ENCODE measurements around the gene RTL9.

Gene RTL9

DNA sequence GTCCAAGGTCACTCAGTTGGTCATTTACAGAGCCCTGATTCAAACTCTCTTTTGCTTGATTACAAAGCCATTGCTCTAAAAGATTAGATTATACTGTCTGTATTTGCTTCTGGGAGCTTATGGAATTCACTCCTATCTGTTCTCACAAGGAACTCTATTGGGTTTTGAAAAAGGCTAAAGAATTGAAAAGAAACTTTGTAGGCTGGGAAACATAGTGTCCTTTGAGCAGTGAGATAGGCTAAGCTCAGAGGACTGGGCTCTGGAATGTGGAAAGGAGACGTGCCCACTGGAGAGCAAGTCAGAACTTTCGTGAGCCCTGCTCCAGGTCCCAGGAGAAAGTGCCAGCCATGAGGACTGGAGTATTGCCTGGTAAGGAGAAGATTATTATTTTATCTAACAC is at the start of gene RTL9:
Gene RTL9 (plus strand): TSS at position 301 of the 400 bp plus-strand sequence. CDS start 91,770 bp downstream, outside the sequence.
- H3K36me3 ChIP-seq (ENCODE audit: control insufficient read depth, insufficient read depth, low read length, severe bottlenecking) = no peaks in the 10 kb centered on the region
- DNase-seq (ENCODE audit: low read depth) = no peak
- peaks cover 9% of the 10 kb centered on the region for H3K27me3 ChIP-seq (replicated peaks; ENCODE audit: control insufficient read depth, insufficient read depth, low read length)
- peaks cover 2% of the 10 kb centered on the region for H3K9me3 ChIP-seq (ENCODE audit: control insufficient read depth, low read length)
- no peak within 1 kb of the TSS for H3K4me3 ChIP-seq (ENCODE audit: low read length)
- H3K9ac ChIP-seq (ENCODE audit: low read length) = no peak within 1 kb of the TSS
- no peaks in the 10 kb centered on the region for H3K4me1 ChIP-seq (ENCODE audit: control insufficient read depth, insufficient read depth, low read length)

DNA sequence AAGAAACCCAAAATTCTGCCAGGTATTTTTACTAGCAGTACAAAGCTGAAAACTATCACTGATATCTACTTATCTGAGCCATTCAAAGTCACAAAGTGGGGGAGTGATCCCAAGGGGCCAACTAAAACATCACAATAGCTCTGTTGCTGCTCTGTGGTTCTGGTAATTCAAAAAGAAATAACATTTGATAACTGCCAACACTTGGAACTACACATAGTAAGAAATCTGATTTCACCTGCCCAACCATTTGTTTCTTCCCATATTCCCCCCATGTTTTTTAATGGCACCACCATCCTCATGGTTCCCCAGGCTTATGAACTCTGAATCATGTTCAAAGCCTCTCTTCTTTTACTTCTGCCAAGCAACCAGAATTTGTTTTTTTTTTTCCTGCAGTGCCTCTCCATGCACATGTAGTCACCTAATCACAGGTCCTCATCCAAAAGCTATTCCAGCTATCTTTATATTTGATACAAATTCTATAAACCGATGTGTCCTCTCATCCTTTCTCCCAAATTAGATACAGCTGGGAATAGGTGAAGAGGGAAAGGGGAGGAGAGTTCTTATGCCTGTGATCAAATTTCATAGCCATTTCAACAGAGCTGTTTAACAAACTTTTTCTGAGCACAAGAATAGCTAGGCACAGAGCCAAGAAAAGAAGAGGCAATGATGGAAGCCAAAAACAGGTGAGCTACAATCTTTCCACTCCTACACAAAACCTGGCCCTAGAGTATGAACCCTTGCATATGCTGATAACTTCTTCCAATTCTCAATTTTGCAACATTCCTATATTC is 48.5 kb upstream of the RTL9 start:
- H3K36me3 ChIP-seq (ENCODE audit: control insufficient read depth, insufficient read depth, low read length, severe bottlenecking) = no peaks in the 10 kb centered on the region
- H3K9me3 ChIP-seq (ENCODE audit: control insufficient read depth, low read length) = no peaks in the 10 kb centered on the region
- peaks cover 24% of the 10 kb centered on the region for H3K4me1 ChIP-seq (ENCODE audit: control insufficient read depth, insufficient read depth, low read length)
- peaks cover 9% of the 10 kb centered on the region for H3K27me3 ChIP-seq (replicated peaks; ENCODE audit: control insufficient read depth, insufficient read depth, low read length)
- no peak overlapping the region for H3K4me3 ChIP-seq (ENCODE audit: low read length)
- peak; percentile 25 for DNase-seq (ENCODE audit: low read depth)
- no peak overlapping the region for H3K9ac ChIP-seq (ENCODE audit: low read length)

DNA sequence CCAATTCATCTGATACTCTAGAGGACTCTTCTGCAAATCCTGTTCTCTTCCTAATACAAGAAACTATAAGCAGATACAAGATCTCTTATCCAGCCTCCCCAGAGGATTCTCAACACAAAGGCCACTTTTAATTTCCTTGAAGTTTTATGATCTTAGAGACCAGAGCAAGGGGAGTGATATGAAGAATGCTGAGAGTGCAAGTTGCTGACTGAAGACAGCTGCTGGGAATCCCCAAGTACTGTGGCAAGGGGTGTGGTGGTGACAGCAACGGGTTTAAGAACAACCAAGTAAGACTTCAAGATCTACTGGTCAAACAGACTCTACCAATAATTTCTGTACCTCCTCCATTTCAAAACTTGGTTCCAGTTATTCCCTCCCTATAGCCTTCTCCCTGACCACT is 47.8 kb upstream of the RTL9 start:
- peaks cover 9% of the 10 kb centered on the region for H3K27me3 ChIP-seq (replicated peaks; ENCODE audit: control insufficient read depth, insufficient read depth, low read length)
- DNase-seq (ENCODE audit: low read depth) = no peak
- no peaks in the 10 kb centered on the region for H3K9me3 ChIP-seq (ENCODE audit: control insufficient read depth, low read length)
- peaks cover 24% of the 10 kb centered on the region for H3K4me1 ChIP-seq (ENCODE audit: control insufficient read depth, insufficient read depth, low read length)
- no peak overlapping the region for H3K4me3 ChIP-seq (ENCODE audit: low read length)
- H3K36me3 ChIP-seq (ENCODE audit: control insufficient read depth, insufficient read depth, low read length, severe bottlenecking) = no peaks in the 10 kb centered on the region
- H3K9ac ChIP-seq (ENCODE audit: low read length) = no peak overlapping the region

DNA sequence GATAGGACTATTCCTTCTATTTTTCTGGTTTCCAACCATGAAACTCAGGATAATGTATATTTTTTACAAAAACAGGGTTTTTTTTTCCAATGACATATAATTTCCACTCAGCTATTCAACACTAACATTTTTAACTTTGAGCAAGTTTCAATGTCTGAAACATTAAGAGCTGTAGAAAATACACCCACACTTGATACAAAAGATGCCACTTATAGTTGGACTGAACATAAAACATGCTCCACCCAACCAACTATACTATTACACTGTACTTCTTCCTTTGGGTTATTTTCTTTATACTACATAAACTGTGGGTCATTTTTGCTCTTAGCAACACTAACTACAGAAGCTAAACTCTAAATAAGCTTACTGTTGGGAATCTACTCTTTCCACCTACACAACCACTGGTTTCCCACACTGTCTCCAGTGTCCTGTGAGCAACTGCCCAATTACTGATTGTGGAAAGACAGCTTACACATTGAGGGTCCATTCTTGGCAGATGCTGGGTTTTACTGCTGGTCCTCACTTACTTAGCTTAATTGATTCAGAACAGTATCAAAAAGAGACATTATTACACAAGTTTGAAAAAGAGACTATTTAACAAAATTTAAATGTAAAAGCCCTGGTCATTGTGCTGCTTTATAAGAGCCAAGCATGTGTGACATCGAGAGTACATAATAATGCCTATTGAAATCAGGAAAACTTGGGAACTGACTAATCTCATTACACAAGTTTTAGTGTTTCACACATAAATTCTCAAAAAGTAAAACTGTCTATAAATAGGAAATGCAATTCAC is 47.0 kb upstream of the RTL9 start:
- no peaks in the 10 kb centered on the region for H3K36me3 ChIP-seq (ENCODE audit: control insufficient read depth, insufficient read depth, low read length, severe bottlenecking)
- peaks cover 9% of the 10 kb centered on the region for H3K27me3 ChIP-seq (replicated peaks; ENCODE audit: control insufficient read depth, insufficient read depth, low read length)
- peak overlapping the region; percentile 23 for H3K4me3 ChIP-seq (ENCODE audit: low read length)
- H3K9ac ChIP-seq (ENCODE audit: low read length) = no peak overlapping the region
- no peak for DNase-seq (ENCODE audit: low read depth)
- H3K4me1 ChIP-seq (ENCODE audit: control insufficient read depth, insufficient read depth, low read length) = peaks cover 24% of the 10 kb centered on the region
- H3K9me3 ChIP-seq (ENCODE audit: control insufficient read depth, low read length) = no peaks in the 10 kb centered on the region

DNA sequence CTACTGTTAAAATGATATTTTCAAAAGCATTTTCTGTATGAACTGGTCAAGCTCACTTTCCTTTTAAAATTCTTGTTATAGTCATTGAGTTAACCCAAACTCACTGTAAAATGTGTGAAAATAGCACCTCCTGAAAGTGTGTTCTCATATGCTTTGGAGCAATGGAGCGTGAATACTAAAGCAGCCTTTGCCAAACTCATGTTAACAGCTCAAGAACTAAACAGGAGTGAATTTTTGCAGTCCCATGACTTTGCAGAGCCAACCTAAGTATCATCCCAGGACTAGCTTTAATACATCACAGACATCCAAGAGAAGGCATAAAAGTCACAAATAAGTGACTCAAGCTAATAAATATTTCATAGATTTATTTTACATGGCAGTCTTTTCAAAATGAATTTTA is 43.1 kb upstream of the RTL9 start:
- Histone ChIP-seq H3K27me3 (replicated peaks; ENCODE audit: control insufficient read depth, insufficient read depth, low read length) (peaks cover 6% of the 10 kb centered on the region), H3K4me1 (ENCODE audit: control insufficient read depth, insufficient read depth, low read length) (peaks cover 16% of the 10 kb centered on the region), H3K9ac (ENCODE audit: low read length) (peak overlapping the region; percentile 89), H3K9me3 (ENCODE audit: control insufficient read depth, low read length) (no peaks in the 10 kb centered on the region), H3K4me3 (ENCODE audit: low read length) (peak overlapping the region; percentile 87), H3K36me3 (ENCODE audit: control insufficient read depth, insufficient read depth, low read length, severe bottlenecking) (no peaks in the 10 kb centered on the region)
- peak; percentile 10 for DNase-seq (ENCODE audit: low read depth)

DNA sequence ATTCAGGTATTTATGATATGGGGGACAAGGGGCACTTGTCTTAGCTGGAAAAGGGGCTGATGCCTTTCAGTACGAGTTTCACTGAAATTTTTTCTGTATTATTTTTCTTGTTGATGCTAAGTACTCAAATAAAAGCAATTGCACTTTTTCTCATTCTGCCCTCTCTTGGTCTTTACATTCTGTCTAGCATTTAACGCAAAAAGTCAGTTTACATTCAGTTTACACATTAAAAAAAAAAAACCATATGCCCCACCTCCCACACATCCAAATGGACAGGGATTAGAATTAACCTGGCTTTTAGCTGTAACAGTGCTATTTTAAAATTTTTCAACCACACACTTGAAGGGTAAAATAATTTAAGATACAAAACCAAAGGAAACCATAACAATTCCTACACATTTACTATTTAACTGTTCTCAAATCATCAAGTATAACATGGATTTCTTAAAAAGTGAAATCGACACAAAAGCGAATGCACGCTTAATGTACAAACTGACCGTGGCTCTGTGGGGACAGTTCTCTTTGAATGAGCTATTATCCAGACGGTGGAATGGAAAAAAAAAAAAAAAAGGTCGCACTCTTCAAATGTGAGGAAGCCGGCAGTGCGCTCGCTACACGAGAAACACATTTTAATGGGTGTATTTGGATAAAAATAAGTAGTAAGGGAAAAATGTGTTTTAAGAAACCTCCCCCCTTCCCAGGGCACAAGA is 42.1 kb upstream of the RTL9 start:
- Histone ChIP-seq H3K9ac (ENCODE audit: low read length) (peak overlapping the region; percentile 89), H3K4me1 (ENCODE audit: control insufficient read depth, insufficient read depth, low read length) (peaks cover 13% of the 10 kb centered on the region), H3K9me3 (ENCODE audit: control insufficient read depth, low read length) (no peaks in the 10 kb centered on the region), H3K27me3 (replicated peaks; ENCODE audit: control insufficient read depth, insufficient read depth, low read length) (peaks cover 6% of the 10 kb centered on the region), H3K36me3 (ENCODE audit: control insufficient read depth, insufficient read depth, low read length, severe bottlenecking) (no peaks in the 10 kb centered on the region), H3K4me3 (ENCODE audit: low read length) (peak overlapping the region; percentile 87)
- peak; percentile 59 for DNase-seq (ENCODE audit: low read depth)

DNA sequence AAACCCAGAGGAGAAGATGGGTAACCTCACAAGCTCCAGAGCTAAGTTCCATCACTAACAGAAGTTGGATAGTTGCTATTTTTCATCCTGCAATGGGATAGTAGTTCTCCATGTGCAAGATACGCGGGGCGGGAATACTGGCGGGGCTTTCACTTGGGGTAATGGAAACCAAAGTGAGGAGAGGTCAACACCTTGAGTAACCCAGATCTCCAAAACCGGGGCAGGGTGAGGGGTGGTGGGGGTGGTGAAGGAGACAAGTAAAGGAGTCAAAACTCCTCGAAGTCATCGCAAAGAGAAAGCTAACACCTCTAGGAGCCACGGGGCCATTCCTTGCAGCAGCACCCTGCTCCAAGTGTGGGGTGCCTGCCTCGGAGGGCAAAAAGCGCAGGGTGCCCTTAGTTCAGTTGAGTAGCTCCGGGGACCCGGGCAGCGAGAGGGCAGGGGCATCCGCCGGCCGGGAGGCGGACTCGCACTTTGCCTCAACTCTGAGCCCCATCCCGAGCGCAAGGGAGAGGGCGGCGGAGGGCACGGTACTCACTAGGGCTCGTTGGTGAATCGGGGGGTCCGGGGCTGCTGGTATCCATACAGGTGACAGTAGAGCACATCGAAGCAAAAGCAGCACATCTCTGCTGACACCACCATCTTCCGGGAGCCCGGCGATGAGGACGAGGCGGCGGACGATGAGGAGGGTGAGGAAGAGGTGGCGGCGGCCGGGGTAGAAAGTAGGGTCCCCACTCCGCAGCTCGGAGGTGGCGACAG is 41.4 kb upstream of the RTL9 start:
- no peaks in the 10 kb centered on the region for H3K36me3 ChIP-seq (ENCODE audit: control insufficient read depth, insufficient read depth, low read length, severe bottlenecking)
- H3K4me1 ChIP-seq (ENCODE audit: control insufficient read depth, insufficient read depth, low read length) = peaks cover 10% of the 10 kb centered on the region
- peak overlapping the region; percentile 89 for H3K9ac ChIP-seq (ENCODE audit: low read length)
- H3K4me3 ChIP-seq (ENCODE audit: low read length) = peak overlapping the region; percentile 87
- H3K27me3 ChIP-seq (replicated peaks; ENCODE audit: control insufficient read depth, insufficient read depth, low read length) = peaks cover 6% of the 10 kb centered on the region
- DNase-seq (ENCODE audit: low read depth) = peak; percentile 49
- H3K9me3 ChIP-seq (ENCODE audit: control insufficient read depth, low read length) = no peaks in the 10 kb centered on the region

DNA sequence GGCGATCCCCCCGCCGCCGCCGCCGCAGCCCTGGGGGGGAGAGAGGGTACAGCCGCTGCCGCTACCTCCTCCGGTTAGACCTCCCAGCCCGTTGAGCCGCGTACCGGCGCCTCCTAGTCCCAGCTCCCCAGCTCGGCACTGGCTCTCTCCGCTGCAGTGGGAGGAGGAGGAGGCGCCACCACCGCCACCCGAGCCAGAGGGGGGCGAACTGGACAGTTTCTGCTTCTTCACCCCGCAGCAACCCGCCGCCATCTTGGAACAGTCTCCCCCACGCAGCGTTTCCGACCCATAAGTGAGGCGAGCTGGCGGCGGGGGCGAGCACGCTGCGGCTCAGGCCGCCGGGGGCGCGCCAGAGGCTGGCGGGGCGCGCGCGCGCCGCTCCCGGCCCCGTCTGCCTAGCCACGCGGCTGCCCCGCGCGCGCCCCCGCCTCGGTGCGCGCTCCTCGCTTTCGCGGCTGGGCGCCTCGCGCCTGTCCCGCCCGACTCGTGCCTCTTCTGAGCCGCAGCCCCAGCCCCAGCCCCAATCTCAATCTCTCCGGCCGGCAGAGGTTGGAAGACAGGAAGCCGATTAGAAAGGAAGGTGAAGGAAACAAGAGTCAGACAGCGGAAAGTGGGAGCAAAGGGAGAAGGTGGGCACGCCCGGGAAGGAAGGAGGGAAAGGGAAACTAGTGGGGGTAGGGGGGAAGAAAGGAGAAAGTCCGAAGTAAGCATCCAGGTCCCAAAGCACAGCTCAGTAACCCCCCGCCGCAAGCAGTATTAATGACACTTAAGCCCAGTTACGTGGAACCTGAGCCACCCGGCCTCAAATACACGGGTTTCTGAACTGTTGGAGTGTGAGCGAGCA is 40.6 kb upstream of the RTL9 start, which contains the start of gene AMMECR1:
Gene AMMECR1 (minus strand): TSS at position 266 of the 844 bp plus-strand sequence. CDS start 14 bp downstream, at position 252.
- Histone ChIP-seq H3K9ac (ENCODE audit: low read length) (peak within 1 kb of the TSS; percentile 89), H3K4me3 (ENCODE audit: low read length) (peak within 1 kb of the TSS; percentile 87), H3K9me3 (ENCODE audit: control insufficient read depth, low read length) (no peaks in the 10 kb centered on the region), H3K36me3 (ENCODE audit: control insufficient read depth, insufficient read depth, low read length, severe bottlenecking) (no peaks in the 10 kb centered on the region), H3K4me1 (ENCODE audit: control insufficient read depth, insufficient read depth, low read length) (peaks cover 10% of the 10 kb centered on the region), H3K27me3 (replicated peaks; ENCODE audit: control insufficient read depth, insufficient read depth, low read length) (peaks cover 6% of the 10 kb centered on the region)
- peak; percentile 90 for DNase-seq (ENCODE audit: low read depth)

DNA sequence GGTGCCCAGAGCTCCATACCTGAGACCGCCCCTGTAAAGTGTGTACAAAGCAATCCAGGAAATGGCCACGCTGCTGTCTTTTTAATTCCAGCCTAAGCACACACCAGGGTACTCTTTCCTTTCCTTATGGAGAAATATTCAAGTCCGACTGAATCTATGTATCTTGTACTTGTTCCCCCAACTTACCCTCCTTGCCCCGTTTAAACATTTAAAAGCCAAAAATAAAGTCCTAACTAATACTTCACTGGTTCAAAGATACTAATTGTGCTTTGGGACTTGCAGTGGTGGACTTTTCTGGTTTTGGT is 40.0 kb upstream of the RTL9 start:
- H3K4me1 ChIP-seq (ENCODE audit: control insufficient read depth, insufficient read depth, low read length) = peaks cover 10% of the 10 kb centered on the region
- H3K9me3 ChIP-seq (ENCODE audit: control insufficient read depth, low read length) = no peaks in the 10 kb centered on the region
- H3K4me3 ChIP-seq (ENCODE audit: low read length) = peak overlapping the region; percentile 86
- no peak for DNase-seq (ENCODE audit: low read depth)
- H3K9ac ChIP-seq (ENCODE audit: low read length) = peak overlapping the region; percentile 89
- H3K27me3 ChIP-seq (replicated peaks; ENCODE audit: control insufficient read depth, insufficient read depth, low read length) = peaks cover 6% of the 10 kb centered on the region
- H3K36me3 ChIP-seq (ENCODE audit: control insufficient read depth, insufficient read depth, low read length, severe bottlenecking) = no peaks in the 10 kb centered on the region

DNA sequence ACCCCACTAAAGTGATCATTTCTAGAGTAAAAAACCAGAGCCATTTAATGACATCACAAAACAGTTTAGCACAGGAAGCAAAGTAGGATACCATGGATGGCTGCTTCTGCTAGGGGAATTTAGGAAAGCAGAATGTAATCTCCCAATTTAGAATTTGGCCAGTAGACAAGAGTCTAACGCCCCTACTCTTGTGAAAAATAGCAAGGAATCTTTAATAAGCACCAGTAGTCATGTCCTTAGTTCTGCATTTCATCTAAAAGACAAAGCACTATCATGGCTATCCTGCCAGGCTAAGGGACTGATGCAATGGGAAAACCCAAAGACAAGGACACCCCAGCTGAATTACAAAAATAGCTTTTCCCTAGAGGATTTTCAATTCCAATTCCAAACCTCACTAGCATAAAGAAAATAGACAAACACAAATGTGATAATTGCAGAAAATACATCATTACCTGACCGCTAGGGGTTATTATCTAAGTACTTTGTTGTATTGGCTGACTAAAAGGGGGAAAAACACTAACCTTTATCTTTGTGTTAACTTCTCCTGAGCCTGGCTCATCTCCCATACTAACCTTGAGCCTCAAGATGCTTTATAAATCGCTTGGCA is 38.2 kb upstream of the RTL9 start:
- Histone ChIP-seq H3K4me3 (ENCODE audit: low read length) (no peak overlapping the region), H3K36me3 (ENCODE audit: control insufficient read depth, insufficient read depth, low read length, severe bottlenecking) (no peaks in the 10 kb centered on the region), H3K27me3 (replicated peaks; ENCODE audit: control insufficient read depth, insufficient read depth, low read length) (no peaks in the 10 kb centered on the region), H3K4me1 (ENCODE audit: control insufficient read depth, insufficient read depth, low read length) (peaks cover 6% of the 10 kb centered on the region), H3K9me3 (ENCODE audit: control insufficient read depth, low read length) (peaks cover 5% of the 10 kb centered on the region), H3K9ac (ENCODE audit: low read length) (no peak overlapping the region)
- no peak for DNase-seq (ENCODE audit: low read depth)

All from adipocyte (in vitro differentiated cells).